WERI-Rb-1 (cell line): Measurements from ENCODE around the gene TIMM10.
A peak's percentile ranks its signal among the peaks of the same experiment; 100 is the strongest.

ENCODE experiments used
- DNase-seq: peaks from one replicate; pipeline ENCODE4 v3.0.0-alpha.2; 2020
- H3K27ac ChIP-seq: fragments of 250-450 bp; sonication (Bioruptor Pico); 2 replicates; pipeline ENCODE4 v1.5.1; 2020; ENCODE audit warnings: mild to moderate bottlenecking, moderate library complexity
- H3K27me3 ChIP-seq: fragments of 250-450 bp; sonication (Bioruptor Pico); 2 replicates; pipeline ENCODE4 v1.5.1; 2021; ENCODE audit warnings: mild to moderate bottlenecking, low read depth, moderate library complexity; ENCODE audit not compliant: insufficient read depth, severe bottlenecking
- H3K36me3 ChIP-seq: fragments of 250-450 bp; sonication (Bioruptor Pico); 2 replicates; pipeline ENCODE4 v1.5.1; 2020; ENCODE audit warnings: mild to moderate bottlenecking, moderate library complexity
- H3K4me3 ChIP-seq: 2 replicates; pipeline ENCODE4 v1.5.1; 2011; ENCODE audit warnings: low read depth, mild to moderate bottlenecking, control low read depth, low read length
- H3K9me3 ChIP-seq: fragments of 250-450 bp; sonication (Bioruptor Pico); 2 replicates; pipeline ENCODE4 v1.5.1; 2021; ENCODE audit warnings: mild to moderate bottlenecking, moderate library complexity; ENCODE audit not compliant: severe bottlenecking
- TF ChIP-seq, protein P1 (sequence below): IDR thresholded peaks from 2 replicates; pipeline ENCODE4 v1.5.1; 2011; ENCODE audit warnings: low read depth, mild to moderate bottlenecking, control low read depth, inconsistent platforms, low read length

TIMM10 gene

DNA sequence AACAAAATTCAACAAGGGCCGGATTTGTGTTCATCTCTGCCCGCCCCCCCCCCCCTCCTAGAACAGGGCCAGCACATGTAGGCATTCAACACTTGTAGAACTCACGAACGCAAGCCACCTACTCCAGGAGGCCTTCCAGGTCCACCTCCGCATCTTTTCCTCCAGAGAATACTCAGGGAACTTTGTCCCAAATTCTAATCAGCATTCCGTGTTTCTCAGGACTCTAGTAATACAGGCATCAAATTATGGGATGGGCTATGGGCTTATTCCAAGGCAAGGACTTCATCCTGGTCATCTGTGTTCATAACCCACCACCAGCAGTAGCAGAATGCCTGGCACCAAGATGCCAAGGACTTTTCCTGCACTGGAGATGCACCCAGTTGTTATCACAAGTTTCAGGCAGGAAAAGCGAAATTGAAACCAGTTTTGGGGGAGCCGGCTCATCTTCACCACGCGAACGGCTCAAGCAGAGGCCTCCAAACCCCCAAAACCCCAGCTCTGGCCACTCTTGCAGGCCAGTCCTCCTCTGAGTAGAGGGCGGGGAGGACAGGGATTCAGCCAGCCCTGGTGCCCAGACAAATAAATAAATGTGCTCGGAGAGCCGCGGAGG, 36.5 kb upstream of the TIMM10 start:
- TF ChIP-seq, protein P1, sequence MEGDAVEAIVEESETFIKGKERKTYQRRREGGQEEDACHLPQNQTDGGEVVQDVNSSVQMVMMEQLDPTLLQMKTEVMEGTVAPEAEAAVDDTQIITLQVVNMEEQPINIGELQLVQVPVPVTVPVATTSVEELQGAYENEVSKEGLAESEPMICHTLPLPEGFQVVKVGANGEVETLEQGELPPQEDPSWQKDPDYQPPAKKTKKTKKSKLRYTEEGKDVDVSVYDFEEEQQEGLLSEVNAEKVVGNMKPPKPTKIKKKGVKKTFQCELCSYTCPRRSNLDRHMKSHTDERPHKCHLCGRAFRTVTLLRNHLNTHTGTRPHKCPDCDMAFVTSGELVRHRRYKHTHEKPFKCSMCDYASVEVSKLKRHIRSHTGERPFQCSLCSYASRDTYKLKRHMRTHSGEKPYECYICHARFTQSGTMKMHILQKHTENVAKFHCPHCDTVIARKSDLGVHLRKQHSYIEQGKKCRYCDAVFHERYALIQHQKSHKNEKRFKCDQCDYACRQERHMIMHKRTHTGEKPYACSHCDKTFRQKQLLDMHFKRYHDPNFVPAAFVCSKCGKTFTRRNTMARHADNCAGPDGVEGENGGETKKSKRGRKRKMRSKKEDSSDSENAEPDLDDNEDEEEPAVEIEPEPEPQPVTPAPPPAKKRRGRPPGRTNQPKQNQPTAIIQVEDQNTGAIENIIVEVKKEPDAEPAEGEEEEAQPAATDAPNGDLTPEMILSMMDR = no peak
- Histone ChIP-seq H3K4me3 (peak overlapping the region; percentile 71), H3K9me3 (no peaks in the 10 kb centered on the region), H3K27ac (no peak overlapping the region), H3K27me3 (peaks cover 24% of the 10 kb centered on the region), H3K36me3 (no peaks in the 10 kb centered on the region)
- no peak for DNase-seq

DNA sequence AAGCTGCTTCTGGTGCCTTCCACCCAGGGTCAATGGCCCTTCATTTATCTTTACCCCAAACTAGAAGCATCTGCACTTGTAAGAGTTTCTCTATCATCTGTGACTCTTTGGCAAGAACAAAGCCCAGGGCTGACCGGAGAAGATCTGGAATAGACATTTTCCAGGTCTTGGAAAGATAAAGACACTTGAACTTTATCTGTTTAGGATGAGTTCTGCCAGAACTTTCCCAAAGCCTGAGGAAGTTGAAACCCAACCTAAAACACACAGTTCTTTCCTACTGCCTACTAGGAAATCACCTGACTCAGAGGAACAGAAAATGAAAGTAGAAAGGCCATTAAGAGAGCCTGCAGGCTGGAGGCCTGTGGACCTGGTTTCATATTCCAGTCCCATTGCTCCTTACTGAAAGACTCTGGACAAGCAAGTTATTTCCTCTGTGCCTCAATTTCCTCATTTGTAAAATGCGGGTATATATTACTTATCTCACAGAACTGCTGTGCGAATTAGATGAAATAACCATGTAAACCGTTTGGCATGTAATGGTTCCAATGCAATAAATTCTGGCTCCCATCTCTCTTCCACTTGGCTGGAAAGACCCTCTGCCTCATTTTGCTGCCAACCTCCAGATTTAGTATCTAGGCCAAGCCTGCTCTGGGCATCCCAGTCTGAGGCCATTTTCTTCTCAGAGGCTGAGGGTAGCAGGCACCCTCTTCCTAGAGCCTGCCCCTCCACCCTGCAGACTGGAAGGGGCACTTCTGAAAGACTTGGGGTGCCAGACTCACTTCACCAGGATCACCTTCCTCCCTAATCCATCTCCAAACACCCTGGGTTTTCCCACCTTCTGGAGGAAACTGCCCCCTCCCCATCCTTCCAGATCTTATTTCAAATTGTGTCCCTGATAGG, 35.7 kb upstream of the TIMM10 start:
- no peak overlapping the region for H3K4me3 ChIP-seq
- no peaks in the 10 kb centered on the region for H3K36me3 ChIP-seq
- H3K9me3 ChIP-seq = no peaks in the 10 kb centered on the region
- DNase-seq = no peak
- H3K27ac ChIP-seq = no peak overlapping the region
- H3K27me3 ChIP-seq = peaks cover 23% of the 10 kb centered on the region
- TF ChIP-seq, protein P1 = no peak

DNA sequence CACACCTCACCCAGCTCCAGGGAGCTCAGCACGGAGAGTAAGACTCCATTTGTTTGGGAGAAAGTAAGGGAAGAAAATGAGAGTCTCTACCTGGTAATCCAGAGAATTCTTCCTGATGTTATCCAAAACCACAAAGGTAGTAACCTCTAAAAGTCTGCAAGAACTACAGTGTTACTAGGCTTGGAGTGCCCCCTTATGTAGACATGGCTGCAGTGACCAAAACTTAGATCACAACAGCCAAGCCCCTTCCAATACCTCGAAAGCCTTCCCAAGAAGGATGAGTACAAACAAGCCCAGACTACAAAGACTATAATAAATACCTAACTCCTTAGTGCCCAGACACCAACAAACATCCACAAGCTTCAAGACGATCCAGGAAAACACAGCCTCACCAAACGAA, 32.0 kb upstream of the TIMM10 start:
- no peaks in the 10 kb centered on the region for H3K36me3 ChIP-seq
- no peaks in the 10 kb centered on the region for H3K9me3 ChIP-seq
- TF ChIP-seq, protein P1 = peak; percentile 49; the same call in 1 of the 2 replicates
- no peak overlapping the region for H3K27ac ChIP-seq
- H3K27me3 ChIP-seq = peaks cover 5% of the 10 kb centered on the region
- H3K4me3 ChIP-seq = no peak overlapping the region
- DNase-seq = no peak

DNA sequence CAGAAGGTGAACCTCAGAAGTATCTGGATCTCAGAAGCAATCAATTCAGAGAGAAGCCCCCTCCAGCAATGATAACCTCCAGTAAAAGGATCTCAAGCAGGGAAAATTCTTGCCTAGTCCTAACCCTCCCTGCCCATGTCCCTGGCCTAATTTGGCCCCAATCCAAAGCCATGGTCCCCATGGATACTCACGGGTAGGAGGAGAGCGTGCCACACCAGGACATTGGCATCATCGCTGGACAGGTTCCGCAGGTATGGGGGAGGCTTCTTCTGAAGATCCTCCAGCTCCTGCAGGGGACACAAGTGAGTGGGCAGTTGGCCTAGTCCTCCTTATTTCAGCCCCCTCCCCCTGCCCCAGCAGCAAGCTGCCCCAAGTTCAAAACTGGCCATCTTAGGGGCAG, 29.6 kb upstream of the TIMM10 start:
- no peaks in the 10 kb centered on the region for H3K27me3 ChIP-seq
- H3K27ac ChIP-seq = no peak overlapping the region
- no peak overlapping the region for H3K4me3 ChIP-seq
- no peaks in the 10 kb centered on the region for H3K9me3 ChIP-seq
- H3K36me3 ChIP-seq = no peaks in the 10 kb centered on the region
- TF ChIP-seq, protein P1 = no peak
- DNase-seq = no peak

DNA sequence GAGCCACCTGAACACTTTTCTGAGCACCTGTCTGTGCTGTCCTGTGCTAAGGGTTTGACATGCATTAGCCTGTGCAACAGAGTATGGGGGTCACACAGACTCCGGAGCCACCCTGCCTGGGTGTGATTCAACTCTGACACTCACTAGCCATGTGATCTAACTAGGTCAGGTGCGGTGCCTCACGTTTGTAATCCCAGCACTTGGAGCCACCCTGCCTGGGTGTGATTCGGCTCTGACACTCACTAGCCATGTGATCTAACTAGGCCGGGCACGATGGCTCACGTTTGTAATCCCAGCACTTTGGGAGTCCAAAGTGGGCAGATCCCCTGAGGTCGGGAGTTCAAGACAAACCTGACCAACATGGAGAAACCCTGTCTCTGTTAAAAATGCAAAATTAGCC, 25.5 kb upstream of the TIMM10 start:
- DNase-seq = peak; percentile 27
- Histone ChIP-seq H3K27me3 (no peaks in the 10 kb centered on the region), H3K27ac (no peak overlapping the region), H3K4me3 (no peak overlapping the region), H3K36me3 (no peaks in the 10 kb centered on the region), H3K9me3 (no peaks in the 10 kb centered on the region)
- TF ChIP-seq, protein P1 = no peak
